ENCODE results near the gene CRYBB3. TPM values are rescaled to one million over a fixed set of nuclear protein-coding genes. Genes with fewer than 3 reads are reported as not detected.

CRYBB3 gene
- total and polyA plus RNA-seq, 9 of the 15 experiments (the other 6 are each of a cell fraction or from before 2014, with no cell fraction given) = not detected

- in situ Hi-C loops (cut with MboI) (loop anchor here (25.0 kb wide), 1 partner anchor 1124 kb away; no protein-coding TSS in a partner anchor), intact Hi-C loops (cut with micrococcal nuclease) (no loop called here)
- Histone ChIP-seq H3K4me1 (replicated peaks in 1 of 2; ENCODE audit: control insufficient read depth in 2 of 2, insufficient read depth in 2 of 2, low read length in 2 of 2) (no peaks in the 10 kb centered on the region), H3K9me1 (ENCODE audit: control insufficient read depth, insufficient read depth, low read length) (no peaks in the 10 kb centered on the region), H3K27ac (ENCODE audit: extremely low read depth, low read depth, low read length) (no peak overlapping the region), H3K4me2 (ENCODE audit: insufficient read depth, low read length) (no peak overlapping the region), H4K20me1 (replicated peaks; ENCODE audit: control insufficient read depth, insufficient read depth, low read length) (no peaks in the 10 kb centered on the region), H3K9ac (ENCODE audit: insufficient read depth in 1 of 2, low read depth in 2 of 2, low read length in 2 of 2) (no peak overlapping the region), H3K36me3 (ENCODE audit: control insufficient read depth, insufficient read depth, low read length) (no peaks in the 10 kb centered on the region), H2AFZ (ENCODE audit: low read depth, low read length) (no peak overlapping the region), H3K79me2 (ENCODE audit: control insufficient read depth, insufficient read depth, low read length) (no peaks in the 10 kb centered on the region), H3K27me3 (ENCODE audit: control insufficient read depth in 2 of 2, insufficient read depth in 2 of 2, low read length in 2 of 2) (no peaks in the 10 kb centered on the region), H3K9me3 (replicated peaks; ENCODE audit: control insufficient read depth, insufficient read depth, low read depth, low read length) (no peaks in the 10 kb centered on the region), H3K4me3 (no peak overlapping the region)
- ATAC-seq (no peak), DNase-seq (ENCODE audit: extremely low read depth in 1 of 4, low spot score in 3 of 4) (no peak), FAIRE-seq (no peak)
- TF ChIP-seq RBM25 (IDR thresholded peaks at IDR 0.05; ENCODE audit: low read depth, low read length, severe bottlenecking) = peak; percentile 16
- TF ChIP-seq SIN3B (IDR thresholded peaks at IDR 0.05; ENCODE audit: low read depth) = no peak
- TF ChIP-seq ZNF12 (CRISPR knock-in tag; IDR thresholded peaks at IDR 0.05) = peak; percentile 84
- no peak for TF ChIP-seq SOX6 (IDR thresholded peaks at IDR 0.05)
- ChIA-PET POLR2A (no interaction called here), CTCF (ENCODE audit: low intra/inter-chr PET ratio) (no interaction called here)
- WGBS (ENCODE audit: insufficient coverage, low coverage, missing lambda C conversion rate) = 0% methylated on average over 3 of the region's 3 CpGs
- no TSS peak for BruUV-seq (replicated peaks)
These were observed 13.6 kb downstream of the CRYBB3 start for GRCh38 chr22:25213221-25213620.

GRCh38 chr22:25216230-25216629 is 16.6 kb downstream of the CRYBB3 start:
- intact Hi-C loops (cut with micrococcal nuclease) = no loop called here
- H3K27me3 ChIP-seq (ENCODE audit: control insufficient read depth in 2 of 2, insufficient read depth in 2 of 2, low read length in 2 of 2) = peaks cover 0 to 4% of the 10 kb centered on the region in 2 experiments; a peak in 2 of 5 replicates
- no peaks in the 10 kb centered on the region for H3K36me3 ChIP-seq (ENCODE audit: control insufficient read depth, insufficient read depth, low read length)
- no peaks in the 10 kb centered on the region for H3K9me1 ChIP-seq (ENCODE audit: control insufficient read depth, insufficient read depth, low read length)
- 10% methylated on average over 2 of the region's 2 CpGs for WGBS (ENCODE audit: insufficient coverage, low coverage, missing lambda C conversion rate)
- ChIA-PET CTCF (ENCODE audit: low intra/inter-chr PET ratio) (no interaction called here), POLR2A (no interaction called here)
- no peak overlapping the region for H3K9ac ChIP-seq (ENCODE audit: insufficient read depth in 1 of 2, low read depth in 2 of 2, low read length in 2 of 2)
- in situ Hi-C loops (cut with MboI) = loop anchor here (25.0 kb wide), 1 partner anchor 1121 kb away; no protein-coding TSS in a partner anchor
- TF ChIP-seq CBFA2T2 (conservative IDR thresholded peaks at IDR 0.05) (0 out of 2 replicates have a peak, but pooled peaks have one; percentile 14), RAD51 (IDR thresholded peaks at IDR 0.05; ENCODE audit: borderline replicate concordance, low read depth) (0 out of 2 replicates have a peak, but pooled peaks have one; percentile 22), TFE3 (CRISPR knock-in tag; IDR thresholded peaks at IDR 0.05) (peak; percentile 87), ZNF12 (CRISPR knock-in tag; IDR thresholded peaks at IDR 0.05) (no peak)
- no peak for ATAC-seq
- H2AFZ ChIP-seq (ENCODE audit: low read depth, low read length) = no peak overlapping the region
- H3K4me1 ChIP-seq (replicated peaks in 1 of 2; ENCODE audit: control insufficient read depth in 2 of 2, insufficient read depth in 2 of 2, low read length in 2 of 2) = no peaks in the 10 kb centered on the region
- no peaks in the 10 kb centered on the region for H4K20me1 ChIP-seq (replicated peaks; ENCODE audit: control insufficient read depth, insufficient read depth, low read length)
- H3K4me3 ChIP-seq = no peak overlapping the region
- no TSS peak for BruUV-seq (replicated peaks)
- FAIRE-seq = no peak
- DNase-seq (ENCODE audit: extremely low read depth in 1 of 4, low spot score in 3 of 4) = no peak
- H3K27ac ChIP-seq (ENCODE audit: extremely low read depth, low read depth, low read length) = no peak overlapping the region
- H3K9me3 ChIP-seq (replicated peaks; ENCODE audit: control insufficient read depth, insufficient read depth, low read depth, low read length) = no peaks in the 10 kb centered on the region
- H3K4me2 ChIP-seq (ENCODE audit: insufficient read depth, low read length) = no peak overlapping the region
- no peaks in the 10 kb centered on the region for H3K79me2 ChIP-seq (ENCODE audit: control insufficient read depth, insufficient read depth, low read length)

Data from K562 (cell line).